BJ (cell line): Measurements from ENCODE around the gene DENND1A. TPM values are rescaled to one million over a fixed set of nuclear protein-coding genes. Genes with fewer than 3 reads are reported as not detected.

Experiments
- CTCF ChIA-PET: fragments of 350-600 bp; formaldehyde crosslinking; extraction: SDS; loops from one replicate; lab custom pipeline; 2021; ENCODE audit warnings: antibody characterized with exemption, inconsistent platforms; lab: Yijun Ruan, JAX
- POLR2A ChIA-PET: fragments of 300-600 bp; sonication (Branson Sonifier 250); formaldehyde crosslinking; extraction: SDS; loops from one replicate; lab custom pipeline; 2021; ENCODE audit warnings: antibody characterized with exemption; lab: Charles Lee
- DNase-seq: peaks from one replicate; pipeline ENCODE4 v3.0.0-alpha.2; 2011; ENCODE audit warnings: low read depth
- H3K27me3 ChIP-seq: 2 replicates; pipeline ENCODE4 v1.6.0; 2011; ENCODE audit warnings: low read length; ENCODE audit not compliant: control insufficient read depth, insufficient read depth
- H3K36me3 ChIP-seq: 2 replicates; pipeline ENCODE4 v1.5.1; 2011; ENCODE audit warnings: low read length; ENCODE audit not compliant: control insufficient read depth, insufficient read depth
- H3K4me3 ChIP-seq: 2 replicates; pipeline ENCODE4 v1.5.1; 2011; ENCODE audit warnings: low read depth, mild to moderate bottlenecking, control low read depth, low read length
- CTCF ChIP-seq: IDR thresholded peaks from 2 replicates; pipeline ENCODE4 v1.5.1; 2011; ENCODE audit warnings: low read depth, mild to moderate bottlenecking, control low read depth, inconsistent platforms, low read length, moderate library complexity; ENCODE audit not compliant: insufficient read depth
- polyA plus RNA-seq: library from polyadenylated mRNA; depleted of rRNA; stranded (reverse); fragments of >200 nt; gene quantifications from 2 replicates; pipeline ENCODE4 v1.2.3, GENCODE V29; 2011

The DENND1A gene
- polyA plus RNA-seq, 1 experiment, result 24.0 TPM

- CTCF ChIA-PET, result no interaction called here
- TF ChIP-seq CTCF, result no peak
- no peak for DNase-seq
These were observed 160.2 kb downstream of the DENND1A start for GRCh38 chr9:123769719-123770118.

GRCh38 chr9:123763910-123764588 lies 165.9 kb downstream of the DENND1A start:
- Histone ChIP-seq H3K27me3 (no peaks in the 10 kb centered on the region), H3K36me3 (no peaks in the 10 kb centered on the region), H3K4me3 (no peak overlapping the region)
- no peak for TF ChIP-seq CTCF
- POLR2A ChIA-PET, result no interaction called here
- peak; percentile 64 for DNase-seq
- CTCF ChIA-PET, result interaction anchor here (1.0 to 2.1 kb wide), 3 partner anchors 13 to 38 kb away, joined by 3 to 4 read pairs (median 3); no protein-coding TSS in a partner anchor

More at GRCh38 chr9:123769719-123770118, 160.2 kb downstream of the DENND1A start:
- H3K4me3 ChIP-seq, result no peak overlapping the region
- H3K36me3 ChIP-seq, result no peaks in the 10 kb centered on the region
- POLR2A ChIA-PET, result no interaction called here
- no peaks in the 10 kb centered on the region for H3K27me3 ChIP-seq

- DNase-seq, result no peak
- ChIA-PET CTCF (interaction anchor here (1.0 kb wide), 1 partner anchor 11 kb away, joined by 3 read pairs; no protein-coding TSS in a partner anchor), POLR2A (no interaction called here)
- Histone ChIP-seq H3K4me3 (no peak overlapping the region), H3K27me3 (no peaks in the 10 kb centered on the region), H3K36me3 (no peaks in the 10 kb centered on the region)
- TF ChIP-seq CTCF, result no peak
These were observed 167.9 kb downstream of the DENND1A start for GRCh38 chr9:123761905-123762605.

- DNase-seq, result no peak
- H3K36me3 ChIP-seq, result no peaks in the 10 kb centered on the region
- POLR2A ChIA-PET, result no interaction called here
- H3K4me3 ChIP-seq, result no peak overlapping the region
- TF ChIP-seq CTCF, result no peak
- CTCF ChIA-PET, result interaction anchor here (1.8 to 1.9 kb wide), 3 partner anchors 9 to 283 kb away, joined by 5 to 6 read pairs (median 6); no protein-coding TSS in a partner anchor
- no peaks in the 10 kb centered on the region for H3K27me3 ChIP-seq
These were observed 172.0 kb downstream of the DENND1A start for GRCh38 chr9:123757960-123758359.

- Histone ChIP-seq H3K36me3 (no peaks in the 10 kb centered on the region), H3K27me3 (no peaks in the 10 kb centered on the region), H3K4me3 (no peak overlapping the region)
- TF ChIP-seq CTCF, result no peak
- no peak for DNase-seq
- POLR2A ChIA-PET, result no interaction called here
- CTCF ChIA-PET, result interaction anchor here (1.8 to 1.9 kb wide), 3 partner anchors 8 to 284 kb away, joined by 5 to 6 read pairs (median 6); no protein-coding TSS in a partner anchor
These were observed 172.4 kb downstream of the DENND1A start for GRCh38 chr9:123757547-123757946.
